Choroid plexus epithelial cell (primary cell): ENCODE measurements around the gene STPG3.

ENCODE experiments used
- DNase-seq: peaks from one replicate; pipeline ENCODE4 v3.0.0-alpha.2; 2010; ENCODE audit warnings: low read depth
- H3K4me3 ChIP-seq: 2 replicates; pipeline ENCODE4 v1.5.1; 2011; ENCODE audit warnings: low read depth, mild to moderate bottlenecking, control low read depth, low read length, moderate library complexity
- CTCF ChIP-seq: conservative IDR thresholded peaks from 2 replicates; pipeline ENCODE4 v1.5.1; 2011; ENCODE audit warnings: low read depth, mild to moderate bottlenecking, control low read depth, inconsistent platforms, low read length, moderate library complexity

The STPG3 gene

GRCh38 chr9:137294681-137295237 is 43.7 kb downstream of the STPG3 start:
- no peak overlapping the region for H3K4me3 ChIP-seq
- TF ChIP-seq CTCF: peak; percentile 62
- DNase-seq: peak; percentile 71

GRCh38 chr9:137295238-137295811 is 44.2 kb downstream of the STPG3 start:
- TF ChIP-seq CTCF: peak; percentile 33
- H3K4me3 ChIP-seq: no peak overlapping the region
- peak; percentile 17 for DNase-seq

GRCh38 chr9:137295849-137296669 is 45.0 kb downstream of the STPG3 start:
- H3K4me3 ChIP-seq: peak overlapping the region; percentile 33
- DNase-seq: peak; percentile 18

GRCh38 chr9:137296670-137297664 is 45.9 kb downstream of the STPG3 start:
- peak; percentile 84 for DNase-seq
- H3K4me3 ChIP-seq: peak overlapping the region; percentile 33

More at GRCh38 chr9:137295849-137296669, 45.0 kb downstream of the STPG3 start:
- no peak for TF ChIP-seq CTCF

GRCh38 chr9:137297966-137298365 is 46.9 kb downstream of the STPG3 start:
- H3K4me3 ChIP-seq: no peak overlapping the region
- DNase-seq: no peak
- no peak for TF ChIP-seq CTCF

More at GRCh38 chr9:137296670-137297664, 45.9 kb downstream of the STPG3 start:
- no peak for TF ChIP-seq CTCF

GRCh38 chr9:137298401-137299202 is 47.5 kb downstream of the STPG3 start:
- no peak overlapping the region for H3K4me3 ChIP-seq

More at GRCh38 chr9:137298401-137299202, 47.5 kb downstream of the STPG3 start:
- TF ChIP-seq CTCF: no peak
- DNase-seq: no peak
